ENCODE data around the gene LRRC61.
"Not testable (repeated sequence)": the region's sequence is repeated elsewhere in the genome, so short reads cannot be mapped to it uniquely, and the experiment has no call there.

The LRRC61 gene

GRCh38 chr7:150306377-150306776, 16.8 kb upstream of the LRRC61 start:
- not testable (repeated sequence) for FAIRE-seq; DNase-seq (ENCODE audit: insufficient read length, low spot score)

- FAIRE-seq = no peak
- DNase-seq (ENCODE audit: insufficient read length, low spot score) = no peak
Measured at GRCh38 chr7:150307129-150307528, 16.0 kb upstream of the LRRC61 start.

GRCh38 chr7:150307904-150308303, 15.3 kb upstream of the LRRC61 start:
- DNase-seq (ENCODE audit: insufficient read length, low spot score) (no peak), FAIRE-seq (no peak)

- DNase-seq (ENCODE audit: insufficient read length, low spot score) (no peak), FAIRE-seq (no peak)
Measured at GRCh38 chr7:150308575-150308974, 14.6 kb upstream of the LRRC61 start.

- FAIRE-seq = no peak
- no peak for DNase-seq (ENCODE audit: insufficient read length, low spot score)
Measured at GRCh38 chr7:150311146-150311545, 12.0 kb upstream of the LRRC61 start.

GRCh38 chr7:150311711-150312110, 11.4 kb upstream of the LRRC61 start:
- DNase-seq (ENCODE audit: insufficient read length, low spot score) = no peak
- no peak for FAIRE-seq

GRCh38 chr7:150312649-150313366, 10.3 kb upstream of the LRRC61 start:
- not testable (repeated sequence) for DNase-seq (ENCODE audit: insufficient read length, low spot score); FAIRE-seq

GRCh38 chr7:150313367-150313809, 9.8 kb upstream of the LRRC61 start:
- no peak for DNase-seq (ENCODE audit: insufficient read length, low spot score)
- no peak for FAIRE-seq

- FAIRE-seq = no peak
Measured at GRCh38 chr7:150313870-150314269, 9.3 kb upstream of the LRRC61 start.

GRCh38 chr7:150314639-150315239, 8.4 kb upstream of the LRRC61 start:
- no peak for DNase-seq (ENCODE audit: insufficient read length, low spot score)
- no peak for FAIRE-seq

More at GRCh38 chr7:150313870-150314269, 9.3 kb upstream of the LRRC61 start:
- no peak for DNase-seq (ENCODE audit: insufficient read length, low spot score)

GRCh38 chr7:150316987-150317386, 6.2 kb upstream of the LRRC61 start:
- DNase-seq (ENCODE audit: insufficient read length, low spot score); FAIRE-seq: not testable (repeated sequence)

GRCh38 chr7:150317748-150318444, 5.3 kb upstream of the LRRC61 start:
- FAIRE-seq = no peak
- DNase-seq (ENCODE audit: insufficient read length, low spot score) = no peak

GRCh38 chr7:150321788-150322113, 1.4 kb upstream of the LRRC61 start:
- no peak for DNase-seq (ENCODE audit: insufficient read length, low spot score)
- no peak for FAIRE-seq

- no peak for DNase-seq (ENCODE audit: insufficient read length, low spot score)
- FAIRE-seq = peak; percentile 35
Measured at GRCh38 chr7:150322114-150322832, 882 bp upstream of the LRRC61 start.

- FAIRE-seq (peak; percentile 68), DNase-seq (ENCODE audit: insufficient read length, low spot score) (no peak)
Measured at GRCh38 chr7:150323682-150324372, 672 bp downstream of the LRRC61 start.

- no peak for FAIRE-seq
- no peak for DNase-seq (ENCODE audit: insufficient read length, low spot score)
Measured at GRCh38 chr7:150324373-150324961, 1.3 kb downstream of the LRRC61 start.

- no peak for DNase-seq (ENCODE audit: insufficient read length, low spot score)
- FAIRE-seq = no peak
Measured at GRCh38 chr7:150325110-150325611, 2.0 kb downstream of the LRRC61 start.

- FAIRE-seq = no peak
- no peak for DNase-seq (ENCODE audit: insufficient read length, low spot score)
Measured at GRCh38 chr7:150325901-150326300, 2.7 kb downstream of the LRRC61 start.

GRCh38 chr7:150326657-150327268, 3.6 kb downstream of the LRRC61 start:
- no peak for FAIRE-seq

GRCh38 chr7:150327308-150327707, 4.2 kb downstream of the LRRC61 start:
- no peak for DNase-seq (ENCODE audit: insufficient read length, low spot score)
- FAIRE-seq = no peak

More at GRCh38 chr7:150326657-150327268, 3.6 kb downstream of the LRRC61 start:
- DNase-seq (ENCODE audit: insufficient read length, low spot score) = no peak
